GM10248 (cell line): Measurements from ENCODE around the gene CDC42EP5.

Source experiments
- CTCF ChIA-PET: fragments of 300-600 bp; sonication (Branson Sonifier 250); formaldehyde crosslinking; extraction: SDS; loops from one replicate; lab custom pipeline; 2021; ENCODE audit warnings: antibody characterized with exemption; lab: Yijun Ruan, JAX
- POLR2A ChIA-PET: fragments of 350-650 bp; sonication (Branson Sonifier 250); formaldehyde crosslinking; extraction: SDS; loops from one replicate; lab custom pipeline; 2020; ENCODE audit warnings: antibody characterized with exemption; lab: Yijun Ruan, JAX
- DNase-seq: peaks from one replicate; pipeline ENCODE4 v3.0.0; 2012; ENCODE audit errors: extremely low spot score
- TF ChIP-seq, protein P1 (sequence below): IDR thresholded peaks from 2 replicates; pipeline ENCODE4 v1.5.1; 2012; ENCODE audit warnings: mild to moderate bottlenecking, low read depth; ENCODE audit errors: extremely low read depth, missing control alignments, control extremely low read depth

Gene CDC42EP5, protein sequence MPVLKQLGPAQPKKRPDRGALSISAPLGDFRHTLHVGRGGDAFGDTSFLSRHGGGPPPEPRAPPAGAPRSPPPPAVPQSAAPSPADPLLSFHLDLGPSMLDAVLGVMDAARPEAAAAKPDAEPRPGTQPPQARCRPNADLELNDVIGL

DNA sequence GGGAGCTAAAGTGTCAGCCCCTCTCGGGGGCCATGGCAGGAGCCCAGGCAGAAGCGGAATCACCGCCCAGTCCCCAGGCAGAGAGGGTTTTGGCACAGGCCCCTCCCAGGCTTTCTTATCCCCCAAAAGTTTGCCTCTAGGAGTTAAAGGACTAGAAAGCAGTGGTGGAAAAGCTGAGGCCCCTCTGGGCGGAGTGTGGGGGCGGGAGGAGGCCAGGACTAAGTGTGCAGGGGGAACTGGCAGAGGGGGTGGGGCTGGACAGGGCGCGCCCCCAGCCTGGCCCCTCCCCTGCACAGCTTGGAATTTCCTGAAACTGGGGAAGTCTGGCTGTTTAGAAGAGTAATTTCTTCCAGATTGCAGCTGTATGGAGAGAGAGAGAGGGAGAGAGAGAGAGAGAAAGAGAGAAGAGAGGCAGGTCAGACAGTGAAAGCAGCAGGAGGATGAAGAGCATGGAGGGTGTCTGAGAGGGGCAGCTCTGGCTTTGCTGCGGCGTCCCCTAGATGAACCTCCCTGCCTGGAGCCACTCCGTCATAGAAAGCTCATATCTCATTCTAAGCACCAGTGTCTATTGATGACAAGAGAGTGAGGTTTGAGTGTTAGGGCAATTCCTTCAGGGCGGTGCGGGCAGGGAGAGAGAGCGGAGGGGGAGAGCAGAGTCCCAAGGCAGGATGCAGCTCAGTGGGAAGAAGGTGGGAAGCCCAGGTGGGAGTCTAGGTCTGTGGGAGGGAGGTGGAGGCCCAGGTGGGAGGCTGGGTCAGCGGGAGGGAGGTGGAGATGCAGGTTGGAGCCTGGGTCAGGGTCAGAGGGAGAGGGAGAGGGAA is at the start of gene CDC42EP5:
CDC42EP5 (minus strand) TSS at position 226 of the 821 bp plus-strand sequence. CDS start 7,749 bp downstream, outside the sequence.
- no peak for DNase-seq
- TF ChIP-seq, protein P1, sequence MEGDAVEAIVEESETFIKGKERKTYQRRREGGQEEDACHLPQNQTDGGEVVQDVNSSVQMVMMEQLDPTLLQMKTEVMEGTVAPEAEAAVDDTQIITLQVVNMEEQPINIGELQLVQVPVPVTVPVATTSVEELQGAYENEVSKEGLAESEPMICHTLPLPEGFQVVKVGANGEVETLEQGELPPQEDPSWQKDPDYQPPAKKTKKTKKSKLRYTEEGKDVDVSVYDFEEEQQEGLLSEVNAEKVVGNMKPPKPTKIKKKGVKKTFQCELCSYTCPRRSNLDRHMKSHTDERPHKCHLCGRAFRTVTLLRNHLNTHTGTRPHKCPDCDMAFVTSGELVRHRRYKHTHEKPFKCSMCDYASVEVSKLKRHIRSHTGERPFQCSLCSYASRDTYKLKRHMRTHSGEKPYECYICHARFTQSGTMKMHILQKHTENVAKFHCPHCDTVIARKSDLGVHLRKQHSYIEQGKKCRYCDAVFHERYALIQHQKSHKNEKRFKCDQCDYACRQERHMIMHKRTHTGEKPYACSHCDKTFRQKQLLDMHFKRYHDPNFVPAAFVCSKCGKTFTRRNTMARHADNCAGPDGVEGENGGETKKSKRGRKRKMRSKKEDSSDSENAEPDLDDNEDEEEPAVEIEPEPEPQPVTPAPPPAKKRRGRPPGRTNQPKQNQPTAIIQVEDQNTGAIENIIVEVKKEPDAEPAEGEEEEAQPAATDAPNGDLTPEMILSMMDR: no peak
- ChIA-PET CTCF (interaction anchor here (0.7 to 2.0 kb wide), 7 partner anchors 8 to 667 kb away, joined by 3 to 13 read pairs (median 3); no protein-coding TSS in a partner anchor), POLR2A (interaction anchor here (0.7 kb wide), 2 partner anchors 10 to 934 kb away, joined by 3 to 6 read pairs; partner anchors contain the start of genes LENG9 and UBE2S)

DNA sequence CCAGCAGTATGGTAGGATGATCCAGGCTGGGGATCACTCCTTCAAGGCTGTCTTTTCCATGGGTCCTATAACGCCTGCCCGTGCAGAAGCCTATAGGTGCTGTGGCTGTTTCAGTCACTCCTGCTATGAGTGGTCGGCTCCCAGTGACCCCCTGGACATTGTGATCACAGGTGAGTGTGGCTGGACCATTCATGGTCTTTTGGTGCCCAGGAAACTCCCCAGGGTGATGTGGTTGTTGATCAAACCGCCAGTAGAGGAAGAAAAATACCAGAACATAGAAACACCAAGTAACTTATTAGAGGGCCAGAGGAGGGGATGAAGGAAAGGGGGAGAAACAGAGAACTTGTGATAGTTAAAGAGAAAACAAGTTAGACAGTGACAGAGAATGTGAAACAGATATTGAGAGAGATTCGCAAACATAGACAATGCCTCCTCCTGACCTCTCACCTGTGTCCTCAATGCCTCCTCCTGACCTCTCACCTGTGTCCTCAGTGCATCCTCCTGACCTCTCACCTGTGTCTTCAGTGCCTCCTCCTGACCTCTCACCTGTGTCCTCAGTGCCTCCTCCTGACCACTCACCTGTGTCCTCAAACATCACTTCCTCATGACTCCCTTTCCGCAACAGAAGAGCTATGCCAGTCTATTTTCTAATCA is 48.9 kb upstream of the CDC42EP5 start:
- DNase-seq: no peak
- CTCF ChIA-PET: no interaction called here
- TF ChIP-seq, protein P1: no peak
- POLR2A ChIA-PET: no interaction called here

DNA sequence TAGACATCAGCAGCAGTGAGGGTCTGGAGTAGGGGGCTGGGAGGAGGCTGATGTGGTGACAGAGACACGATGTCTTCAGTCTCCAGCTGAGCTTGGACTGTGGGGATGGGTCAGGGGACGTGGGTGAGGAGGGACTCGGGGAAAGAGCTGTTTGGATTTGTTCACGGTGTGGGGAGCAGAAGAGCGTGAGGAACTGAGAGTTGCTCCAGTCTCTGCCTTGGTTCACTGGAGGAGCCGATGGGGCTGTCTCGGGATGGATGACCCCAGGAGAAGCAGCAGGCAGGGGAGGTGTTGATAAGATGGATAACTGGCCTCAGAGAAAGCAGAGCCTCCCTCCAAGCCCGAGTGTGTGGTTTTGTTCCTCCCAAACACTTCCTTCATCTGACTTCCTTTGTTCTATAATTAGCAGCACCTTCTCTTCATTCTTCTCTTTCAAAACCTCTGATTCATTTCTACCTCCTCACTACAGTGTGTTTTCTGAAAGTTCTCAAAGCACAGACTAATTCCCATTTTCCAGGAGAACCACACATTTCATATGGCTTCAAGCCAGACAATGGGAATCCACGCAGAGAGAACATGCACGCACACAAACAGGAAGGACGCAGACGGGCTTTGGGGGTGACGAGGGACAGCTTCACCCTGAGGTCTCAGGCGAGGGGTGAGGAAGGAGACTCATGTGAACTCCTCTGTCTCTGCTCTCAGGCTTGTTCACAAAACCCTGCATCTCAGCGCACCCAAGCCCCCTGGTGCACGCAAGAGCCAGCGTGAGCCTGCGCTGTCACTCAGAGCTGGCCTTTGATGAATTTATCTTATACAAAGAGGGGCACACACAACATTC is 48.1 kb upstream of the CDC42EP5 start:
- TF ChIP-seq, protein P1: no peak
- POLR2A ChIA-PET: no interaction called here
- CTCF ChIA-PET: interaction anchor here (1.5 kb wide), 1 partner anchor 39 kb away, joined by 3 read pairs; no protein-coding TSS in a partner anchor
- DNase-seq: no peak

DNA sequence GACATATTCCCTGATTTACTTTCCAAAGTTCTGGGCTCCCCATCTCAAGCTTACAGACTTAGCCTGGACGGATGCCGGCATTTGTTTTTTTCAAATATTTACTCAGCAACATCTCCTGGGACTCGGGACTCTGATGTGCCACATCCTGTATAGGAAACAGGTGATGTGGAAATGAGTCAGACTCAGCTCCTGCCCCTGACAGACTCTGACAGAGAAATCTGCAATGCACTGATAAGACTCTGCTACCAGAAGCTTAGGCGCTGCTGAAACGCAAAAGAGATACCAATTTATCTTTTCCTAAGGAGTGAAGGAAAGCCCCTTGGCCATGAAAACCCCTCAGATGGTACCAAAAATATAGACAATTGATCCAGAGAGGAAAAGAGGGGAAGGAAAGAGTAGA is 45.7 kb upstream of the CDC42EP5 start:
- ChIA-PET CTCF (interaction anchor here (0.9 to 1.4 kb wide), 5 partner anchors 9 to 40 kb away, joined by 3 to 5 read pairs (median 3); no protein-coding TSS in a partner anchor), POLR2A (no interaction called here)
- TF ChIP-seq, protein P1: no peak
- peak; percentile 60 for DNase-seq

DNA sequence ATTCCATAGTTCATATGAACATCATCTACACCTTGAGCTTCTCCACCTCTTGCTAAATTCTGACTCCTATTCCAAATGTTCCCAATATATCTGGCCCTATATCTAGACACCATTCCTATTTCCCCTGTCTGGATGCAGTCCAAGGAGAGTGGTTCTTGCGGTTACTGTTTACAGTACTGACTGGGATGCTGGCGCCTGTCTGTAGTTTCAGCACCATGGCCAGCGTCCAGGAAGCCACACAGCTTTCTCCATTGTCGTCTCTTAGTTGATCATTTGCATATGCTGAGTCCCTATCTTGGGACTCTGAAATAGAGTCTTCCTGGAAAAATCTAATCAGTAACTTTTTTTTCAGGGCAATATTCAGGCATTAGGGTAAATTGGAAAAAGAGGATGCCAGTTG is 44.4 kb upstream of the CDC42EP5 start:
- TF ChIP-seq, protein P1: no peak
- POLR2A ChIA-PET: interaction anchor here (0.7 kb wide), 1 partner anchor 53 kb away, joined by 5 read pairs; no protein-coding TSS in a partner anchor
- CTCF ChIA-PET: interaction anchor here (1.0 kb wide), 1 partner anchor 29 kb away, joined by 3 read pairs; no protein-coding TSS in a partner anchor
- peak; percentile 65 for DNase-seq
